AG10803 (cell line): ENCODE data around the gene GRM8.

Experiments used
- DNase-seq: peaks from one replicate; pipeline ENCODE4 v3.0.0; 2010; ENCODE audit warnings: low read depth
- H3K4me3 ChIP-seq: 2 replicates; pipeline ENCODE4 v1.5.1; 2011; ENCODE audit warnings: mild to moderate bottlenecking, low read length, control low read depth
- TF ChIP-seq, protein P1 (sequence below): conservative IDR thresholded peaks from 2 replicates; pipeline ENCODE4 v1.5.1; 2011; ENCODE audit warnings: mild to moderate bottlenecking, low read length, control low read depth, inconsistent platforms

GRM8 gene

DNA sequence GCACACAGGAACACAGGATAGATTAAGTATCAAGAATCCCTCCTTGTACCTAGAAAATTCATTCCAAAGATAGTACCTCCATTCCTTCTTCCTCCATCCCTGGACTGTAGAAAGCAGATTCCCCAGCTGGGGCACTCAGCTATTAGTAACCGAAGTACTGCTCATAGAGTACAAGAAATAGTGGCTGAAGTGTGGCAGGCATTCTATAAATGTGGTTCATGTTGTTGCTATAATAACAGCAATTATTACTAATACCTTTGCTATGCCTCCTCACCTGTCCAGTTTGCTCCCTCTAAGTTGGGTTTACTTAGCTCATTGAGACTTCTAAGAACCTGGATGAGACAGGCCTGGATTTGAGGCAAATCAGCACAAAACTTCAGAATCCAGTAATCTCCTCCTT is 453.2 kb downstream of the GRM8 start:
- no peak for DNase-seq
- TF ChIP-seq, protein P1, sequence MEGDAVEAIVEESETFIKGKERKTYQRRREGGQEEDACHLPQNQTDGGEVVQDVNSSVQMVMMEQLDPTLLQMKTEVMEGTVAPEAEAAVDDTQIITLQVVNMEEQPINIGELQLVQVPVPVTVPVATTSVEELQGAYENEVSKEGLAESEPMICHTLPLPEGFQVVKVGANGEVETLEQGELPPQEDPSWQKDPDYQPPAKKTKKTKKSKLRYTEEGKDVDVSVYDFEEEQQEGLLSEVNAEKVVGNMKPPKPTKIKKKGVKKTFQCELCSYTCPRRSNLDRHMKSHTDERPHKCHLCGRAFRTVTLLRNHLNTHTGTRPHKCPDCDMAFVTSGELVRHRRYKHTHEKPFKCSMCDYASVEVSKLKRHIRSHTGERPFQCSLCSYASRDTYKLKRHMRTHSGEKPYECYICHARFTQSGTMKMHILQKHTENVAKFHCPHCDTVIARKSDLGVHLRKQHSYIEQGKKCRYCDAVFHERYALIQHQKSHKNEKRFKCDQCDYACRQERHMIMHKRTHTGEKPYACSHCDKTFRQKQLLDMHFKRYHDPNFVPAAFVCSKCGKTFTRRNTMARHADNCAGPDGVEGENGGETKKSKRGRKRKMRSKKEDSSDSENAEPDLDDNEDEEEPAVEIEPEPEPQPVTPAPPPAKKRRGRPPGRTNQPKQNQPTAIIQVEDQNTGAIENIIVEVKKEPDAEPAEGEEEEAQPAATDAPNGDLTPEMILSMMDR = no peak
- no peak overlapping the region for H3K4me3 ChIP-seq

GRCh38 chr7:126792521-126792920 is 460.2 kb downstream of the GRM8 start:
- TF ChIP-seq, protein P1 = no peak
- H3K4me3 ChIP-seq = no peak overlapping the region
- no peak for DNase-seq

- DNase-seq = no peak
- no peak overlapping the region for H3K4me3 ChIP-seq
- TF ChIP-seq, protein P1 = no peak
Measured at GRCh38 chr7:126791306-126791705, 461.4 kb downstream of the GRM8 start.

DNA sequence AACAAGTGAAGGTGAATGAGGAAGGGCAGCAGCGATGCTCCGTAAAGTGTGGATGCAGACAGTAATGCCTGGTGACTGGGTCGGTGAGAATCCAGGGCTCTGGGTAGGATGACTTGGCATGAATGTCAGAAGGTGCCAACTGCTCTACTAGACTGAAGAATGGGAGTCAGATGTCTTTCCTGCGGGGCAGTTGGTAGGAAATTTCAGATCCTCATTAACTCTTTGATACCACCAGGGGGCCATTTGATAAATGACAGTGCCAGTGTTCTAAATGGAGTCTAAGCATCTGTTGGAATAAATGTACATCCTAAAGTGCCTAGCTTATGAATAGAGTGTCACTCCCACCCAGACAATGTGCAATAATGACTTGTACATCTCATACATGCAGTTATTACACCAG is 462.0 kb downstream of the GRM8 start:
- no peak overlapping the region for H3K4me3 ChIP-seq
- TF ChIP-seq, protein P1 = no peak
- DNase-seq = no peak

DNA sequence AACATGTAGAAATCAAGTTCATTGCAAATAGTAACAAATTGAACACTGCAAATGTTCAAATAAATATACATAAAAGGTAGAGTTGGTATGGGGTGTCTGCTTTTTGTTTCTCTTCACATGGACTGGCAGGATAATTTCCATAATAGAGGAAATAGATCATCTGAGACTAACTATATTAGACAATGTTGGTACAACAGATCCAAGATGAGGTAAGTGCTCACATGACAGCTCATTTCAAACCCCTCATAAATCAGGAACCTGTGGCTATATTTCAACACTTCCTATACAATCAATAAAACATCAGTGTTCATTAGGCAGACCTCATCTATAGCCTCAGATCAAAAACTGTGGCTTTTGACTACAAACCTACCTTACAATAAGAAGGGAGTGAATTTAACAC is 469.1 kb downstream of the GRM8 start:
- TF ChIP-seq, protein P1 = no peak
- no peak for DNase-seq
- H3K4me3 ChIP-seq = no peak overlapping the region

DNA sequence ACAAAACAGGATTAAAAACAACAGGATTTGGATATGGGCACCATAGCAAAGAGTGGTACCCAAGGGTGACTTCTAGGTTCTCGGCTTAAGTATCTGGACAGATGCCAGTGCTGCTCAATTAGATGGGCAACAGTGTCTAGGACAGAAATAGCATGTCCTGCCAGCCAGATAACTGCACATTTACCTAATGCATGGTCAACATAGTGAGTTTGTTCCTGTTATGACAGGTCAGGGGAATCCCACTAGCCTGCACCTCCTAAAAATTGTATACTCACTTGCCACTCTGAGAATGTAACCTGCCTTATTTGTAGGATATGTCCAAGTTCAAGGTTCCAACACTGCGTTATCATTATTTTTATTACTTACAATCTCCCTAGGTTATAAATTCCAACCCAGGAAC is 471.7 kb downstream of the GRM8 start:
- H3K4me3 ChIP-seq = no peak overlapping the region

GRCh38 chr7:126778101-126778500 is 474.6 kb downstream of the GRM8 start:
- DNase-seq = no peak
- H3K4me3 ChIP-seq = no peak overlapping the region
- TF ChIP-seq, protein P1 = no peak

More for the DNA sequence above, 471.7 kb downstream of the GRM8 start:
- DNase-seq = no peak
- TF ChIP-seq, protein P1 = no peak
